Stimulated activated CD4-positive, alpha-beta T cell treated with anti-CD3 and anti-CD28 coated beads, Interleukin-12 subunit alpha, Interleukin-12 subunit beta, amount 100 ng/mL, for 24 hours (primary cell): Measurements from ENCODE around the gene SSBP2.

Experiments used
- DNase-seq, 2 experiments: peaks; one replicate each; pipeline ENCODE4 v3.0.0-alpha.2; 2020; ENCODE audit warnings: low read depth in 2 of 2

Gene SSBP2

GRCh38 chr5:81393783-81394718 is 356.8 kb downstream of the SSBP2 start, which contains the start of gene ACOT12:
Gene ACOT12, minus strand, starts transcription at chr5:81394134. Its CDS starts 20 bp downstream, at chr5:81394114.
- no peak for DNase-seq

- no peak for DNase-seq
Observed at GRCh38 chr5:81393430-81393782, 357.5 kb downstream of the SSBP2 start.

GRCh38 chr5:81389025-81389424 is 361.9 kb downstream of the SSBP2 start:
- no peak for DNase-seq

GRCh38 chr5:81388169-81388568 is 362.7 kb downstream of the SSBP2 start:
- no peak for DNase-seq

- DNase-seq, result no peak
Observed at GRCh38 chr5:81383867-81384266, 367.0 kb downstream of the SSBP2 start.

- DNase-seq, result no peak
Observed at GRCh38 chr5:81371354-81371876, 379.5 kb downstream of the SSBP2 start.

GRCh38 chr5:81370912-81371311 is 380.0 kb downstream of the SSBP2 start:
- no peak for DNase-seq

- DNase-seq, result no peak
Observed at GRCh38 chr5:81365541-81365940, 385.4 kb downstream of the SSBP2 start.

GRCh38 chr5:81363093-81363871 is 387.6 kb downstream of the SSBP2 start:
- no peak for DNase-seq
